ENCODE data around the gene HECTD4.
"Not testable (repeated sequence)": the region's sequence is repeated elsewhere in the genome, so short reads cannot be mapped to it uniquely, and the experiment has no call there.

The HECTD4 gene

DNA sequence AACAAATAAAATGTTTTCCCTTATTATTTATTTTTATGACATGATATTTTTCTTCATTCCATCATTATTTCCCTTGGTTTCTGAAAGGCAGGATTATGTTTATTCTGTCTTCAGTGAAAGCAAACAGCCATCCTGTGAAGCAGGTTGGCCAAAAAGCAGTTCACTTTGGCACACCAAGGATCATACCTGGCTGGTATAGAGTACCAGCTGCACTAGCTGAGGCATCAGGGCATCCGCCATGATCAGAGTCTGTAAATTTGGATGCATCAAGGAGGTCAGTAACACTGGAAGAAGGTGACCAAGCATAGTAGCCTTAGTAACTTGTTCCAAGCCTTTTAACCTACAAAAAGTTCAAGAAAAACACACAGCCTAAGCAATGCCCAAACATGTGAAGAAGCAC is 123.3 kb downstream of the HECTD4 start:
- no peak for DNase-seq (ENCODE audit: low read depth, low spot score)
- TF ChIP-seq, protein P1, sequence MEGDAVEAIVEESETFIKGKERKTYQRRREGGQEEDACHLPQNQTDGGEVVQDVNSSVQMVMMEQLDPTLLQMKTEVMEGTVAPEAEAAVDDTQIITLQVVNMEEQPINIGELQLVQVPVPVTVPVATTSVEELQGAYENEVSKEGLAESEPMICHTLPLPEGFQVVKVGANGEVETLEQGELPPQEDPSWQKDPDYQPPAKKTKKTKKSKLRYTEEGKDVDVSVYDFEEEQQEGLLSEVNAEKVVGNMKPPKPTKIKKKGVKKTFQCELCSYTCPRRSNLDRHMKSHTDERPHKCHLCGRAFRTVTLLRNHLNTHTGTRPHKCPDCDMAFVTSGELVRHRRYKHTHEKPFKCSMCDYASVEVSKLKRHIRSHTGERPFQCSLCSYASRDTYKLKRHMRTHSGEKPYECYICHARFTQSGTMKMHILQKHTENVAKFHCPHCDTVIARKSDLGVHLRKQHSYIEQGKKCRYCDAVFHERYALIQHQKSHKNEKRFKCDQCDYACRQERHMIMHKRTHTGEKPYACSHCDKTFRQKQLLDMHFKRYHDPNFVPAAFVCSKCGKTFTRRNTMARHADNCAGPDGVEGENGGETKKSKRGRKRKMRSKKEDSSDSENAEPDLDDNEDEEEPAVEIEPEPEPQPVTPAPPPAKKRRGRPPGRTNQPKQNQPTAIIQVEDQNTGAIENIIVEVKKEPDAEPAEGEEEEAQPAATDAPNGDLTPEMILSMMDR (IDR thresholded peaks at IDR 0.05; ENCODE audit: low read depth, low read length) = no peak
- in situ Hi-C loops (cut with HindIII; ENCODE audit: low sequenced_read_pairs) = no loop called here
- no peak overlapping the region for H3K4me3 ChIP-seq (ENCODE audit: low read depth, low read length)

DNA sequence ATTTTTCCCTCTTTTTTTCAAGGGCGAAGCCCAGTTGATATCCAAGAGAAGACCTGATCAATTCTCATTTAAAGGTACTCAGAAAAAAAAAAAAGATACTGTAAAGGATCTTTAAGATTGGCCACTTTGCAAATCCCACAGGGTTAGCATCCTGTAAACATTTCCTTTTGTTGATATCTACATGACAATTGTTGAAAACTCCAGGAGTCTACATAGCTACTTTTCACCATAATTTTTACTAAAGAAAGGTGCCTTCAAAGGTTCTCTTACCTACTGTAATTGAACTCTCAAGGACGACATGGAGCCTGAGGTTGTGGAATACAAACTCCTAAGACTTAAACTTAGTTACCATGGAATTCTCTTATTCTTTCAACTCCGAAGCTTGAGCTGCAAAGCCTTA is 125.5 kb downstream of the HECTD4 start:
- in situ Hi-C loops (cut with HindIII; ENCODE audit: low sequenced_read_pairs) = no loop called here
- TF ChIP-seq, protein P1 (IDR thresholded peaks at IDR 0.05; ENCODE audit: low read depth, low read length) = no peak
- no peak for DNase-seq (ENCODE audit: low read depth, low spot score)
- no peak overlapping the region for H3K4me3 ChIP-seq (ENCODE audit: low read depth, low read length)

DNA sequence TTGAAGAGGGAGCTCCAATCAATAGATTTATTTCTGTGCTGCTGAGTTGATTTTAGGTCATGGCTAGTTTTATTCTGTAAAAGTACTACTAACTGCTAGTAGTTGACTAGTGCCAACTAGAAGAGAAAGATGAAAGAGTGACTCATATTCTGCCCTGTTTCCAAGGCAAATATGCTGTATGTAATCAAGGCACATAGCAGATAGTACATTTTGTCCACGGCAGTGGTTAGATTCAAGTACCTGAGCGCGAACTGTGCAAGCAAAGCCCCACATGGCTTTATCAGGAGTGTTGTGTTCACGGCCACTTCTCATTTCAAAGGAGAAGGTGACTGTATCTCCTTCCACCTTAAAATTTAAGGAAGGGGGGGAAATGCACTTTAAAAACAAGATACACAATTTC is 130.0 kb downstream of the HECTD4 start:
- DNase-seq (ENCODE audit: low read depth, low spot score) = peak; percentile 76
- in situ Hi-C loops (cut with HindIII; ENCODE audit: low sequenced_read_pairs) = no loop called here
- TF ChIP-seq, protein P1 (IDR thresholded peaks at IDR 0.05; ENCODE audit: low read depth, low read length) = no peak
- no peak overlapping the region for H3K4me3 ChIP-seq (ENCODE audit: low read depth, low read length)

DNA sequence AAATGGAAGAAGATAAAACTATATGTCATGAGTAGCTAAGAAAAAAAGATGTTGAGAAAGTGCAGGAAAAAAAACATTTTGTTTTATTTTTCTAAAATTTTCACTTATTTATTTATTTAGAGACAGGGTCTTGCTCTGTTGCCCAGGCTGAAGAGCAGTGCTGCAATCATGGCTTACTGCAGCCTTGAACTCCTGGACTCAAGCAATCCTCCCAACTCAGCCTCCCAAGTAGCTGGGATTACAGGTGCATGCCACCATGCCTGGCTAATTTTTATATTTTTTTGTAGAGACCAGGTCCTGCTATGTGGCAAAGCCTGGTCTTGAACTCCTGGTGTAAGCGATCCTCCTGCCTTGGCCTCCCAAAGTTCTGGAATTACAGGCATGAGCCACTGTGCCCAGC is 137.3 kb downstream of the HECTD4 start:
- DNase-seq (ENCODE audit: low read depth, low spot score); in situ Hi-C loops (cut with HindIII; ENCODE audit: low sequenced_read_pairs); H3K4me3 ChIP-seq (ENCODE audit: low read depth, low read length): not testable (repeated sequence)

GRCh38 chr12:112243255-112244110 is 138.7 kb downstream of the HECTD4 start:
- H3K4me3 ChIP-seq (ENCODE audit: low read depth, low read length) = no peak overlapping the region
- TF ChIP-seq, protein P1 (IDR thresholded peaks at IDR 0.05; ENCODE audit: low read depth, low read length) = no peak
- in situ Hi-C loops (cut with HindIII; ENCODE audit: low sequenced_read_pairs) = no loop called here
- no peak for DNase-seq (ENCODE audit: low read depth, low spot score)

- TF ChIP-seq, protein P1 (IDR thresholded peaks at IDR 0.05; ENCODE audit: low read depth, low read length) = no peak
- no peak overlapping the region for H3K4me3 ChIP-seq (ENCODE audit: low read depth, low read length)
- in situ Hi-C loops (cut with HindIII; ENCODE audit: low sequenced_read_pairs) = no loop called here
- DNase-seq (ENCODE audit: low read depth, low spot score) = no peak
Measured at GRCh38 chr12:112241176-112241575, 141.1 kb downstream of the HECTD4 start.

GRCh38 chr12:112239881-112240280 is 142.3 kb downstream of the HECTD4 start:
- in situ Hi-C loops (cut with HindIII; ENCODE audit: low sequenced_read_pairs) = no loop called here
- no peak overlapping the region for H3K4me3 ChIP-seq (ENCODE audit: low read depth, low read length)
- DNase-seq (ENCODE audit: low read depth, low spot score) = no peak
- TF ChIP-seq, protein P1 (IDR thresholded peaks at IDR 0.05; ENCODE audit: low read depth, low read length) = no peak
